GM21515 (cell line): ENCODE data around the gene KDM1A.

Source experiments
- ATAC-seq: cut with Tn5 transposase; IDR thresholded peaks from one replicate; pipeline ENCODE4 v1.9.1; 2021; ENCODE audit not compliant: unreplicated experiment

The KDM1A gene

DNA sequence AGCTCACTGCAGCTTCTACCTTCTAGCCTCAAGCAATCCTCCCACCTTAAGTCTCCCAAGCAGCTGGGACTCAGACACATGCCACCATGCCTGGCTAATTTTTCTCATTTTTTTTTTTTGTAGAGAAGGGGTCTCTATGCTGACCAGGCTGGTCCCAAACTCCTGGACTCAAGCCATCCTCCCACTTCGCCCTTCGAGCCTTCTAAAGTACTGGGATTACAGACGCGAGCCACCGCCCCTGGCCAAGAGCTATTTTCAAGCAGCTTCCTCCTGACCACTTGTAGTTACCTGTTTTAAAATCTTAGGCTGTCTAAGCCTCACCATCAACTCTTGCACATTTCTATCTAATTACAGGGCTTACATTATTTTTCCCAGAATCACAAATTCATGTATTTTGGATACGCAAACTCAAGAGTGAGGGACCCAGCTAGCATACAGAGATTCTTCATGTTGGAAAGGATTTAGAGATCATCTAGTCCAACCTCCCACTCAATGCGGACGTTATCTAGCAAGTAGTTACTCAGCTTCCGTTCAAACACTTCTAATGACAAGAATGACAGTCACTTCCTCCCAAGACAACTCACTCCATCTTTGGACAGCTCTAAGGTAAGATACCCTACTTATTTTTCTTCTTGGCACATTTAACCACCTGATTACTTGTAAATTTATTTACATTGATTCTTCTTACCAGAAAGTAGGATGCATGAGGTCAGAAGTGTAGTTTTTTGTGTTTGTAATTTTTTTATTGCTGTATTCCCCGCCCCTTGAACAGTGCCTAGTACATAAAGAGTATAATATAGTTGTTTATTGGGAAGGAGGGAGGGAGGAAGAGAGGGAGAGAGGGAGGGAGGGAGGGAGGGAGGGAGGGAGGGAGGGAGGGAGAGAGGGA lies 84.0 kb downstream of the KDM1A start:
- ATAC-seq, result no peak

DNA sequence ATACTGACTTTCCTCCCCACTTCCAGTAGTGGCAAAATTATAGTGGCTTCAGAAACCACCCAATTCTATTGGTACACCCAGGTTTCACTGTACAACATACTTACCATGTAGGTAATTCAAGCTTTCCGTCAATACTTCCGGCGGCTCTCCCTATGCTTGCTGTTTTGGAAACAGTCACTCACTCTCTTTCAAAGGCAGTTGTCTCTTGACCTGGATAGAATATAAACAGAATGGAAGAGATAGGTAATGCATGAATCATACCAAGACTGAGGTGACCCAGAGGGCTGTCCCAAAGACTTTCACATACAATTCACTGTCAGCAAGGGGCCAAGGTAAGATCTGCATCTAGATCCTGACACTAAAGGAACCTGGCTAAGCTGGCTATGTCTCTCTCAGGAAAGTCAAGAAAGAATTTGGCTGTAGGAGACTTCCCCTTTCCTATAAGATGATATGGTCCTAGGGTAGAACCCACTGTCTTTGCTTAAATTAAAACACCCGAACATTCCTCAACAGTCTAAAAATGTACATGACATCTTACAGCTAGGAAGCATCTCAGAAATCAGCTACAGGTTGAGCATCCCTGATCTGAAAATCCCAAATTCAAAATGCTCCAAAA lies 89.8 kb downstream of the KDM1A start:
- ATAC-seq, result no peak

- ATAC-seq, result no peak
Measured at GRCh38 chr1:23110391-23110790, 91.1 kb downstream of the KDM1A start.

- no peak for ATAC-seq
Measured at GRCh38 chr1:23111600-23112535, 92.6 kb downstream of the KDM1A start.

DNA sequence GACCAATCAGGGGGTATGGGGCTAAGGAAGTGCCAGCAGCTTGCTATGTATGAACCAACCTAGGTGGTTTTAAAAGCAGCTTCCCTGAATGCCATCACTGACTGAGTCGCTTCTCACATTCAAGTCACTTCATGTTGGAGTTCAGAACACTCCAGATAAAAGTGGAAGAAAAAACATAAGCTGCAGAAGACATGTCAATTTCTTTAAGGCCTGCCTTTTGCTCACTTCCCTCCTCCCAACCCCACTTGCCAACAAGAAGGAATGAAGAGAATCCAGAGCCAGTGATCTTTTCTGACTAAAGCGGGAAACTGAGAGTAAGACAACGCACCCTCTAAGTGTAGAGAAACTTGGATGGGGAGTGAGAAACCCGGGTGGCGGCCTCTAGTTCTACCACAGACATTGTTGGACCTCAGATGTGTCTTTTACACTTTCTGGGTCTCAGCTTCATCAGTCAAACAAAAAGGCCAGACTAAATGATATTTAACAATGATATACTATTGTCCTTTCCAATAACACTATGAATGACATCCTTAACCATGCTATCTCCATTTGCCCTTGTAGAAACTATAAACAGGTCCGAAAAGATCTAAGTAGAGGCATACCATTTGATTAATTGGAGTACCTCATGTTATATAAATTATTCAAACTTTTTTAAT lies 95.3 kb downstream of the KDM1A start:
- ATAC-seq, result no peak

GRCh38 chr1:23116216-23116836 lies 97.1 kb downstream of the KDM1A start:
- ATAC-seq, result no peak

GRCh38 chr1:23116921-23117699 lies 97.8 kb downstream of the KDM1A start:
- ATAC-seq, result no peak

DNA sequence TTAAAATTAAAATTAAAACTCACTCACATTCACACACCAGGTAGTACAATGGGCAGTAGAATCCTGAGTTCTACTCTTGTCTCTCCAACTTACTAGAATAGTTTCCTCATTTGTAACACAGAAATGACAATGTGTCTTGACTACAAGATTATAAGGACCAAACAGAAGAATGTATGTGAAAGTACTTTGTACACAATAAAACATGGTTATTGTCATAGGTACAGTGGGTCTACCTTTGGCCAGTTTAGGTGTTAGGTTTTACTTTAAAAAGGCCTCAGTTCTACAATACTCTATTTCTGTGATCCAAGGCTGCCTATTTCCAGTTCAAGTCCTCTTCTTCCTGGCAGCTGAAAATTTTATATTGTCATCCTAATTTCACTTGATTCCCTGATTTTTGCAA lies 99.1 kb downstream of the KDM1A start:
- no peak for ATAC-seq

DNA sequence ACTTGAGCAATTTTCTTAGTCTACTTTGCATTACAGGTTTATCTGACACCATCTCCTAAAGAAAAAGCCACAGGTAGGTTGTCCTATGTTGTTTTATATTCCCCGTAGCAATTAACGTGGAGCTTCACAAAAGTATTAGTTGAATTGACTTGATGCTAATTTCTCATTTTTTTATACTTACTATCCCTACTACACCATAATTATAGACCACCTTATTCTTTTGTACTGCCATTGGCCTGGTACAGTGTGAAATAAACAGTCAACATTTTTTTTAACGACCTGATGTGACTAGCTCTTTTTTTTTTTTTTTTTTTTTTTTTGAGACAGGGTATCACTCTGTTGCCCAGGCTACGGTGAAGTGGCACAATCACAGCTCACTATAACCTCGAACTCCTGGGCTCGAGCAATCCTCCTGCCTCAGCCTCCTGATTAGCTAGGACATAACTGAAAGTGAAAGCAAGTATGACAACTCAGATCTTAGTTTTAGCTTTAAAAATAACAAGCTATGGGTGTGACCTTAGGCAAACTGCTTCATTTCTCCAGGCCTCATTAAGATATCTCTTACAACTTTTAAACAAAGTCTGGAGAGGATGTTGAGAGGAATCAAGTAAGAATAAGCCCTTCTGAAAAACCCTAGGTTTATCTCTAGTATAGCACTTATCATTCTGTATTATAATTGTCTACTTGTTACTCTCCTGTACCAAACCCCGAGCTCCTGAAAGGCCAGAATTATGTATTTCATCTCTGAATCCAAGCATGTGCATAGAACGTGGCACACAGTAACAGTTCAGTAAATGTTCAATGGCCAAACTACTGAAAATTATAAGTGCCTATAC lies 99.9 kb downstream of the KDM1A start:
- no peak for ATAC-seq

DNA sequence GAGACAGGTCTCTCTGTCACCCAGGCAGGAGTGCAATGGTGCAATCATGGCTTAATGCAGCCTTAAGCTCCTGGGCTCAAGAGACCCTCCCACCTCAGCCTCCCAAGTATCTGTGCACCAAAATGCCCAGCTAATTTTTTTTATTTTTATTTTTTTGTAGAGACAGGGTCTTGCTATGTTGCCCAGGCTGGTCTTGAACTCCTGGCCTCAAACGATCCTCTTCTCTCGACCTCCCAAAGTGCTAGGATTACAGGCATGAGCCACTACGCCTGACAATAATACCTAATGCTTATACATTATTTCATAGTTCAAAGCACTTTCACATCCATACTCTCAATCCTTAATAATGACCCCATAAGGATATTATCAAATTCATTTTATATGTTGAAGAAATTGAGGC lies 101.1 kb downstream of the KDM1A start:
- ATAC-seq, result no peak

GRCh38 chr1:23122023-23122748 lies 102.9 kb downstream of the KDM1A start:
- ATAC-seq, result no peak

DNA sequence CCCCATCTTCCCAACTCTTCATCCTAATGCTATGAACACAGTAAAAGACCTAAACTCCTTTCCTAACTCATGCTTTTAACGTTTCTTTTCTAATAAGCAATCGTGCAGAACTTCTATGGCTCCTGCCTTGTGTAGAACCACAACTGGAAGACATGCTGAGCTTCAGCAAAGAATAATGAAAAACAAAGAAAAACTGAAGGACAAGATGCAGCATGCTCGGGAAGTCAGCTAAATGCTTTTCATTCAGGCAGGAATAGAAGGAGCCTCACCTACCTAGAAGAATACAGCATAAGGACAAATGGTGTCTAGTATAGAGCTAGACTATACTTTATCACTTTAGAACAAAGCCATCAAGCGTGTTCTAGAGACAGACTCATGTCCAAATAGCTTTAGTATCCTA lies 103.5 kb downstream of the KDM1A start:
- ATAC-seq, result no peak

DNA sequence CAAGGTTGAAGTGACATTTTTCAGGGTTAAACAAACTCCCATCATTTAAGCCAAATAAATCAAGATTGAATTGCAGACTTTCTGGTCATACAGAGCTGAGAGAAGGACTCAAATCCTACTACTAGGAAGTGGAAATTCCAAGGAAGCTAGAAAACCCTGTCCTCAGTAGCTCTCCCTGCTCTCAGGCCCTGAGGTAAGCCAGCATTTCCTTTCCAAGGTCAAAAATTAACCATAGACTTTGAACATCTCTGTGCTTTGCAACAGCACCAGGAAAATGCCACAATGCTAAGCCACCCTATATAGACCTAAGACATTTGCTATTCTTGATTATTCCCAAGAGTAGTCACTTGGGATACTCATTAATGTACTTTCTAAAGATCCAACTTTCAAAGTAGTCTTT lies 104.3 kb downstream of the KDM1A start:
- ATAC-seq, result no peak

GRCh38 chr1:23124259-23125026 lies 105.2 kb downstream of the KDM1A start:
- no peak for ATAC-seq

DNA sequence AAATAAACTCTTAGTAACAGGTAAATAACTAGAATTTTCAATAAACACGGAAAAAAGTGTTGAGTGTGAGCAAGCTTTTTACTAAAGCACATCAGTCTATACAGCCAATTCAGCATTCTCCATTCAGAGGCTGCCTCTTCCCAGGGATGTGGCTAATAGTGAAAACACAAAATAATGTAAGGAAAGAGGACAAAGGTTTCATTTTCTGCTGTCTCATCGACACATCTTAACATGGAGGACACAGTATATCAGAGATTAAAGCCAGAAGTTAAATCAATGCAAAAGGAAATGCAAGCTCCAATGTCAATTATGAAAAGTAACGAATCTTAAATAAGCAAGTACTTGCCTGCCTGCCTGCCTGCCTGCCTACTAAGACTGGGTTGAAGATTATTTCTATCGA lies 106.2 kb downstream of the KDM1A start:
- no peak for ATAC-seq

DNA sequence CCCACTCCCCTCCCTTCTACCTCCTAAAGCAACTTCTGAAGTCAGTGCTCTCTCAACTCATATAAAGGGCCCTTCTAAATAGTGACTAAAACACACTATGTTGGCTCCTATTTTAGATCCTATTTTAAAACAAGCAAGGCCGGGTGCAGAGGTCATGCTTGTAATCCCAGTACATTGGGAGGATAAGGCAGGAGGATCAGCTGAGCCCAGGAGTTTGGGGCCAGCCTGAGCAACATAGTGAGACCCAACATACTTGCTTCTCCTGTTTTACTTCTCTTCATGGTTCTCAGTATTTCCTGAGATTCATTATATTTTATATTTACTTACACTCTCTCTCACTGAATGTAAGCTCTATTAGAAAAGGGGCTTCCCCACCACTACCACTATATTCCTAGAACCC lies 106.9 kb downstream of the KDM1A start:
- no peak for ATAC-seq

DNA sequence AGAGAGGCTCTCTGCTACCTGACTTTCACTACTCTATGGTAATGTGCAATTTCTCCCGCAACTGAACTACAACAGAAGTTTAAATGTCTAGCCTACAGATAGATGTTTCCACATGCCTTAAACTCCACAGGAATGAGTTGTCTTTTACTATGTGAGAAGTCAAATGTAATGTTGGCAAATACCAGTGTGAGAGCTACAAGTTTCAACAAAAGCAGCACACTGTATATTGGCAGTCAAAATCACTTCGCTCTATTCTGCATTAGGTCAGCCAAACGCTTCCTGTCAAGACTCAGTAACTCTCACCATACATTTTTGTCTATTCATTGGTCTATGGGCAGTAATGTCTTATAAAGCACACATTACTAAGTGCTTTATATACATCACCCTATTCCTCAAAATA lies 107.5 kb downstream of the KDM1A start:
- no peak for ATAC-seq
